SK-N-SH (cell line): Measurements from ENCODE around the gene IQCE.

Experiments
- JUND ChIP-seq: IDR thresholded peaks from 2 replicates; pipeline ENCODE4 v1.4.0; 2012
- RXRA ChIP-seq: IDR thresholded peaks from 2 replicates; pipeline ENCODE4 v1.4.0; 2012; ENCODE audit warnings: low read depth, mild to moderate bottlenecking, borderline replicate concordance
- YY1 ChIP-seq: IDR thresholded peaks from 2 replicates; pipeline ENCODE4 v1.4.0; 2012; ENCODE audit warnings: low read depth, mild to moderate bottlenecking
- TF ChIP-seq, protein P1 (sequence below): IDR thresholded peaks from 2 replicates; pipeline ENCODE4 v1.4.0; 2012; ENCODE audit warnings: low read depth

DNA sequence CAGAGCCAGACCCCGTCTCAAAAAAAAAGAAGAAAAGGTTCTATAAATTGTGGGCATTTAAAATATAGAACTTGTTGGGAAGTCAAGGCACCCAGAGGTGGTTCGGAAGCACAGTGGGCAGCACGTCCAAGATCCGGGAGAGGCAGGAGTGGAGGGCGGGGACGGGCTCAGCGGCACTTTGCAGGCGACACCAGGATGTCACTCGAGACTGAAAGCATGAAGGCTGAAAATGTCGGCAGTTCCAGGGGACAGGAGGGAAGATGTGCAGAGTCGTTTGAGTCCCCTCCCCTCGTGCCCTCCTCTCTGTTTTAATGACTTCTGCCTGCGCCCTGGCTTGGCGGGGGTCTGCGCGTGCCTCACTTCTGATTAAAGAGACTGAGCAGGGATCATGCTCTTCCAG is 30.6 kb downstream of the IQCE start:
- TF ChIP-seq JUND = no peak
- TF ChIP-seq YY1 = no peak
- TF ChIP-seq, protein P1, sequence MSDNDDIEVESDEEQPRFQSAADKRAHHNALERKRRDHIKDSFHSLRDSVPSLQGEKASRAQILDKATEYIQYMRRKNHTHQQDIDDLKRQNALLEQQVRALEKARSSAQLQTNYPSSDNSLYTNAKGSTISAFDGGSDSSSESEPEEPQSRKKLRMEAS = no peak
- no peak for TF ChIP-seq RXRA
